Measurements from ENCODE around the gene EML6. TPM values are rescaled to one million over a fixed set of nuclear protein-coding genes. Genes with fewer than 3 reads are reported as not detected.

EML6 gene
- total and polyA plus RNA-seq, 2 of the 8 experiments (the other 6 are each of a cell fraction or from before 2014, with no cell fraction given), result 1.2 to 1.6 TPM

DNA sequence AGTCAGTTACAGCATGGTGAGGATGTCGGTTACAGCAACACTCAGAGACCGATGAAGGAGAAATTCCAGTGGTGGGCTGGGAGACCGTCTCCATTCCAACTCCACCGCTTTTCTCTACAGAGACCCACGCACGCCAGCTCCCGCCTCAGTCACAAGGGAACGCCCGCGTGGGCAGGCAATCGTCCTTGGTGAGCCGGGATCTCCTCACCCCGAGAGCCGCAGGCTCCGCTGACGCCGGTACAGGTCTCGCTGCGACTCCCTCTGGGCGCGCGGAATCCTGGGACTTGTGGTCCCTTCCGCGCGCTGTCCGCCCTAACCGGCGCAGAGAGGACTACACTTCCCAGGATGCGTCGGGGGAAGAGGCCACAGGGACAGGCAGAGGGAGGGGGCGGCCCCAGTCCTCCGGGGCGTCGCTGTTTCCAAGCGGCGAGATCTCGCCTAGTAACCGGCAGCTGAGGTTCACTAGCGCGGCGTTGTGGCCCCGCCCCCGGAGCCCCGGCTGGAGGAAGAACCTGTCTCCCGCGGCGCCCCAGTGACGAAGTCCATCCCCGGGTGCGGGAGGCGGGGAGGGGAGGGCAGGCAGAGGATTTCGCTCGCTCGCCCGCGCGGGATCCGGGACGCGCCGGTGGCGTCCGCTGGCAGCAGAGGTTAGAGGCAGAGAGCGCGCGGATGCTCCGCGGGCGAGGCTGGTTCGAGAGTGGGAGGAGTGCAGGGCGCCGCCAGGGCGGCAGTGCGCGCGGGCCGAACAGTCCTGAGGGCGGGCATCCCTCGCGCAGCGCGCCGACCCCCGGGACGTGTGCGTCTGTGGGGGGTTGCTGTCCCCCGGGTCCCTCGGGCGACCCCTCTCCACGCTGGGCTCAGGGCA, at the start of gene EML6 (continued):
- TF ChIP-seq NRF1 (IDR thresholded peaks at IDR 0.05; ENCODE audit: low read depth, low read length) (no peak), KDM5A (IDR thresholded peaks at IDR 0.05; ENCODE audit: low read length) (no peak), CHD1 (IDR thresholded peaks at IDR 0.05; ENCODE audit: low read depth, low read length) (no peak), EGR1 (IDR thresholded peaks at IDR 0.05; ENCODE audit: borderline replicate concordance, low read depth, low read length) (peak; percentile 47; the same call in 1 of the 2 replicates), HDAC2 (IDR thresholded peaks at IDR 0.05; ENCODE audit: borderline replicate concordance in 1 of 2, low read depth in 2 of 2, low read length in 2 of 2) (0 out of 4 replicates have a peak, but pooled peaks of 1 of the 2 experiments have one; percentile 41), CTCF (IDR thresholded peaks at IDR 0.05; ENCODE audit: control extremely low read depth in 1 of 3, insufficient read depth in 1 of 3, low read depth in 1 of 3, low read length in 3 of 3) (no peak), TEAD4 (IDR thresholded peaks at IDR 0.05; ENCODE audit: low read depth, low read length) (no peak), POLR2AphosphoS5 (IDR thresholded peaks at IDR 0.05; ENCODE audit: low read depth, low read length) (peak; percentile 29; the same call in 1 of the 2 replicates), SAP30 (IDR thresholded peaks at IDR 0.05; ENCODE audit: insufficient read depth, insufficient replicate concordance, low read length) (peak; percentile 45), GABPA (IDR thresholded peaks at IDR 0.05; ENCODE audit: borderline replicate concordance, insufficient read depth, low read length) (no peak), CEBPB (IDR thresholded peaks at IDR 0.05; ENCODE audit: low read depth, low read length) (no peak)
